KOPT-K1 (cell line): ENCODE results near the gene ST6GALNAC5.
"Not testable (repeated sequence)": the region's sequence is repeated elsewhere in the genome, so short reads cannot be mapped to it uniquely, and the experiment has no call there.

Experiments
- H3K27ac ChIP-seq: fragments of 200-600 bp; sonication (generic); 2 replicates; pipeline ENCODE4 v1.5.1; 2016; ENCODE audit warnings: antibody characterized with exemption, mild to moderate bottlenecking, low read depth, low read length; ENCODE audit not compliant: poor library complexity, severe bottlenecking
- H3K36me3 ChIP-seq: fragments of 200-600 bp; sonication (generic); 2 replicates; pipeline ENCODE4 v1.5.1; 2017; ENCODE audit warnings: antibody characterized with exemption, mild to moderate bottlenecking, low read length, moderate library complexity; ENCODE audit not compliant: insufficient read depth
- H3K9me3 ChIP-seq: fragments of 200-600 bp; sonication (generic); 2 replicates; pipeline ENCODE4 v1.5.1; 2017; ENCODE audit warnings: antibody characterized with exemption, low read length, mild to moderate bottlenecking; ENCODE audit not compliant: insufficient read depth, poor library complexity, severe bottlenecking

The ST6GALNAC5 gene

DNA sequence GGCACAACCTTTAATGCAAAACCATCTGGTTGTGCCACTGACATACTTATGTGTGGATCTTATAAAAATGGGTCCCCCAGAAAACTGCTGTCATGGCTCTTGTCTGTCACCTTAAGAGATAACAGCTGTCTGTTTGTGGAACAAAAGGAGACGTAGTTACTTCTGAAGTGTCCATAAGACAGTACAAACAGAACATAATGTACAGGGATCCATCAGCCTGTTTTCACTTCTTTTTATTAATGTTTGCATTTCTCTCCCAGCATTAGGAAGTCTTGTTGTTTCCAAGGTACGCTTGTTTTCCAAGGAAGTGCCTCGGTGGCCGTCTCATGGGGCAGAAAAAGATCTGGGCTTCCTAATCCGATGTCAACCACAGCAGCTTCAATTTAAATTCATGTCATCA lies 11.2 kb upstream of the ST6GALNAC5 start:
- Histone ChIP-seq H3K27ac (no peak overlapping the region), H3K9me3 (no peaks in the 10 kb centered on the region), H3K36me3 (no peaks in the 10 kb centered on the region)

DNA sequence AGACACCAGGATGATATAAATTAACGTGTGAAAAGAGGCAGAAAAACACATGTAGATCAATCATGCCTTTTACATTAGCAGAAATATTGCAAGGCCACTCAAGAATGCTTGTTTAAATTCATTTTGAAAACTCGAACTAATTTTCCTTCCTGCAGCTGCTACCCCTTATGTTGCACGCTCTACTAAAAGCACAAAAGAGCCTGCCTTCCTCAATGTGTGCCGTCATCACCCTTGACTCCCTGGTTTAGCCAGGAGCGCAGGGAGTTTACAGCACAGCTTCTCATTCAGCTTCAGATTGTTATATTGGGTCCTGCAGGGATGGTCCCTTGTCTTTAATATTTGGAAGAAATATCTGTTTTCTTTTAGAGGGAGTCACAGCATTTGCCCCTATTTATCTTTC lies 10.1 kb upstream of the ST6GALNAC5 start:
- Histone ChIP-seq H3K27ac (no peak overlapping the region), H3K36me3 (no peaks in the 10 kb centered on the region), H3K9me3 (no peaks in the 10 kb centered on the region)

DNA sequence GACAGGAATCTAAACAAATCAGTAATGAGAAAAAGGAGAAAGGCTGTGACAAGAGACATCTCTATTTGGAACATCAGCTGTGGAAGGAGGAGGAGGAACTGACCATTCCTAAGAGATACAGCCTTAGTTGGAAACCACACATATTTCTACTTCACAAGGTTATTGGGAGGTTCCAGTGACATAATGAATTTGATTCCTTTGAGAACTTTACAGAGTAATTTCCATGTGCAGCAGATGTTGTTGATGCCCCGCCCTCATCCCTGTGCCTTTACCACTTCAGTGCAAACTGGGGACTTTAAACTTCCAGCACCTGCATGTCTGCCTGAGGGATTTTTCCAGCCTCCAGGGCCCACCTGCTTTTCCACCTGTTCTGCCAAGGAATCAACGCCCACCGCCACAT lies 9.3 kb upstream of the ST6GALNAC5 start:
- Histone ChIP-seq H3K36me3 (no peaks in the 10 kb centered on the region), H3K9me3 (no peaks in the 10 kb centered on the region), H3K27ac (no peak overlapping the region)

DNA sequence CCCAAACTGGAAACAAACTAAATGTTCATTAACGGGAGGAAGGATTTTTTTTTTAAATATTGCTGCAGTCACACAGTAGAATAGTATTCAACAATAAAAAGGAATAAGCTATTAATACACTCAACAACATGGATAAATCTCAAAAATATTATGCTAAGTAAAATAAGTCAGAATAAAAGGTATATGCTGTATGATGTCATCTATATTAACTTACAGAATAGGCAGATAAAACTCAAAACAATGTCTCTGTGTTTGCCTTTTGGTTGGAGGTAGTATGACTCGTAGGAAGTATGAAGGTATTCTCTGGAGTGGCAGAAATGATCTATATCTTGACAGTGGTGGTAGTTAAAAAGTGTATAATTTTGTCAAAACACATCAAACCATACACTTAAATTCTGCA lies 6.1 kb upstream of the ST6GALNAC5 start:
- Histone ChIP-seq H3K36me3 (no peaks in the 10 kb centered on the region), H3K9me3 (no peaks in the 10 kb centered on the region), H3K27ac (no peak overlapping the region)

DNA sequence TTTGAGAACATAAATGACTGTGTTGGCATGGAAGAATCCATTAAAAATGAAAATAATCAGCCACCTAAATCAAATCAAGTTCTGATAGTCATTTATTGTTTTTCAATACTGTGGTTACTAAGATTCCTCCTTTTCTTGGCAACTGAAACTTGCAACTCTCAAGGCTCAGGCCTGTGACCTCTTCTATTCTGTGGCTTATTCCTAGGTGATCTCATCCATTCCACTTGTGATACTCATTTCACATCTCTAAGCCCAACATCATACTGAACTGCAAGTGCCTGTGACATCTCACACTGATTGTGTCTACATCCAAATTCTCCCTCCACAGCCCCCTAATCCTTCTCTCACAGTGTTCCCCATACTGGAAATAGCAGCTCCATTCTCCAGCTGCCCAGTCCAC lies 4.8 kb upstream of the ST6GALNAC5 start:
- Histone ChIP-seq H3K36me3 (no peaks in the 10 kb centered on the region), H3K9me3 (no peaks in the 10 kb centered on the region), H3K27ac (no peak overlapping the region)

DNA sequence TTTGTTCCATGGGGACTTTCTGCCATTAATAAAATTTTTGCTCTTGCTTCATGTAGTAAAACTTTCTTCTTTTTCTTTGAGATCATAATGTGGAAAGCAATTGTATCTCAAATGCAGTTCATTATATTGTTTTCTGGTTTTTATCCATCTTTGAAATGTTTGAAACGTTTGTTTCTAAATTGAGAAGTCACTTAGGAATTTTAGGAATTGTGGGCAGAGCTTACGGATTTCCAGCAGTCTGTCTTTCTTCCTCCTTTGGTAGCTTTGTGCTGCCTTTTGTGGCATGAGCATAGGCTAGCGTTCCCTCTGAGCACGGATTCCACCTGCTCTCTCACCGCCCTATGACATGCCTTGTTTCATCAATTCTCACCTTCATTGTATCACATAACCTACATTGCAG lies 2.9 kb upstream of the ST6GALNAC5 start:
- Histone ChIP-seq H3K36me3 (no peaks in the 10 kb centered on the region), H3K9me3 (no peaks in the 10 kb centered on the region), H3K27ac (no peak overlapping the region)

DNA sequence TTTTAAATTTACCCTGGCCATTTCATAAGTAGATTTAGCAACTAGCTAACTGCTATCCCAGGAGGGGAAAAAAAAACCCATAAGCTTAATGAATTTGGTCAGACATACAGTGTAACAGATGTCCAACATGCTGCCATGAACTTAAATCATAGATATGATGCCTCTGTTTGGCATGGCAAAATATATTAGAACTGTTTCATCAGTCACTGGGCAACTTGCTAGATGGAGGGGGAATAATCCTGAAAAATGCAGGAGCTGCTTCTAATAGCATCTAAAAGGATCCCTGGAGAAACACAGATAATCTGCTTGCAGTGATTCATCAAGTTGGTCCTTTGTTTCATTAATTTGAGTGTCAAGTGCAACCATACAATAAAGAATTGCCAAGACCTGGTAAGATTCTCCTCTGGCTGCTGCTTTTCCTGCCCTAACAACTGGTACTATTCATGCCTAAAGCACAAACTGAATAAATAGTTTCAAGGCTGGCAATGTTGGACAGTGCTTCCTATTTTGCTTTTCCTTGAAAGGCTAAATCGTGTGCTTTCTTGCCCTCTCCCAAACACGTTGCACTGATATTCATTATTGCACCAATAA lies 1.5 kb upstream of the ST6GALNAC5 start:
- Histone ChIP-seq H3K27ac (no peak overlapping the region), H3K36me3 (no peaks in the 10 kb centered on the region), H3K9me3 (no peaks in the 10 kb centered on the region)

DNA sequence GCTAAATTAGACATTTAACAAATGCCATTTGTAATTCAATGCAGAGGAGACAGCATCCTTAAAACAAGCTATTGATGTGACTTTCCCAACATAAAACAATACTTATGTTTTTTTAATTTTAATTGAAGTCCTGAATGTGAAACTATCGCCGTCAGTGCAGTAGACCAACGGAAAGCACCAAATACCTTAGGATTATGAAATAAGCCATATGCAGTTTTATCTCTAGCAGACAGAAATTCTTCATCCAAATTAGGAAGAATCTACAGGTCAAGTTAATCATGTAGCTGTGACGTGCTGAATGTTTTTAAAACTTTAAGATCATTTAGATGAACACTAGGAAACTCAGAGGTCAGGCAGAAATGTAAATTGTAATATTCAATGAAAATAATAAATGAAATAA lies 714 bp upstream of the ST6GALNAC5 start:
- no peak overlapping the region for H3K27ac ChIP-seq
- no peaks in the 10 kb centered on the region for H3K9me3 ChIP-seq
- H3K36me3 ChIP-seq = no peaks in the 10 kb centered on the region

DNA sequence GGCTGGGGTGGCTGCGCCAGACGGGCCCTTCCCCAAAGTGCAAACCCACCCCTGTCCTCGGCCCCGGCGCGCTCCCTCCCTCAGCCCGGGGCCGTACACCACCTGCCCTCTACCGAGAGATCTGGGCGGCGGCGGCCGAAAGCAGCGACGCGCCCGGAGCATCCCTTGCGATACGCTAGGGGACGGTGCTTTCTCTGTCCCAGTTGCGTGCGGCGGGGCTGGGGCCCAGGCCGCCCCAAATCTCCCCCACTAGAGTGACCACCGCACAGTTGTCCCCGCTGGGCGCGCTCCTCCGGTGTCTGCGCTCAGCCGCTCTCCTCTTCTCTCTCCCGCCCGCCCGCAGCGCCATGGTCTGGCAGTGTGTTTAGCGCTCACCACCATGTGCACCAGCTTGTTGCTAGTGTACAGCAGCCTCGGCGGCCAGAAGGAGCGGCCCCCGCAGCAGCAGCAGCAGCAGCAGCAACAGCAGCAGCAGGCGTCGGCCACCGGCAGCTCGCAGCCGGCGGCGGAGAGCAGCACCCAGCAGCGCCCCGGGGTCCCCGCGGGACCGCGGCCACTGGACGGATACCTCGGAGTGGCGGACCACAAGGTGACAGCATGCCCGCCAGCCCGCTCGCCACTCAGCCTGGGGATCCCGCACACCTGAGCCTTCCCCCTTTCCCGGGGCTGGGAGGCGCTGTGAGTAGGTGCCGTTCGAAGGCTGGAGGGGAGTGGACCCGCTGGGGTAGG lies 1.0 kb downstream of the ST6GALNAC5 start:
- Histone ChIP-seq H3K9me3 (no peaks in the 10 kb centered on the region), H3K36me3 (no peaks in the 10 kb centered on the region), H3K27ac (no peak overlapping the region)

DNA sequence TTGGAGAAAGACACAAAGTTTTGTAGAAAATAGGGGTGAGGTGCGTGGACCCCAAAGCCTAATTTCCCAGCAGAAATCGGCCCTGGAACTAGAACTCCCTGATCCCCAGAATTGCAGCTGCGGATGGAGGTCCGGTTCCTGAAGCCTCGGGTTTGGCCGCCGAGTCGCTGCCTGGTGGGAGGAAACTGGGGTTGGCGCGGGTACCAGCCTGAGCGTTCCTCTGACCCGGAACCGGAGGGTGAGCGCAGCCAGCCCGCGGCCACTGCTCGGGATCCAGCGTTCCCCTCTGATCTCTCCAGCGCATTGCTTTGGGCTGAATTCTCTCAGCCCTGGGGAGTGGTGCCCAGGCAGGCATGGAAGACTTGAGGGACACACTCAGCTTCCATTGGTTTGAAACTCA lies 1.6 kb downstream of the ST6GALNAC5 start:
- Histone ChIP-seq H3K27ac (no peak overlapping the region), H3K36me3 (no peaks in the 10 kb centered on the region), H3K9me3 (no peaks in the 10 kb centered on the region)

DNA sequence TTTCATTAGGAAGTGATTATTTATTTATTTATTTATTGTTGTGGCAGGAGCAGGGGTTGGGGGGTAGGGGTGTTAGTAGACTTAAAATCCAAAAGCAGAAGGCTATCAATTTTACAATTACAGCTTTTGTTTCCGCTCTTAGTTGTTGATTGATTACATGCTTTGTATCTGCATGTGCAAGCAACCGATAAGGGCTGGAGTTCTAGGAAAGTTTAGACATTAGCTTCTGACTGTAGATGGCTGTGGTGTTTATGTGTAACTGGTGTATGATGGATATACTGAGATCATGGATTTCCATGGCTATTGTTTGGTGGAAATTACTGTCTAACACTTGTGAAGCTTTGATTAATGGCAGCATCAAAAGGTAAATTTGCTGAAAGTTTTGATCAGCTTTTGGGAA lies 2.8 kb downstream of the ST6GALNAC5 start:
- no peaks in the 10 kb centered on the region for H3K36me3 ChIP-seq
- no peak overlapping the region for H3K27ac ChIP-seq

DNA sequence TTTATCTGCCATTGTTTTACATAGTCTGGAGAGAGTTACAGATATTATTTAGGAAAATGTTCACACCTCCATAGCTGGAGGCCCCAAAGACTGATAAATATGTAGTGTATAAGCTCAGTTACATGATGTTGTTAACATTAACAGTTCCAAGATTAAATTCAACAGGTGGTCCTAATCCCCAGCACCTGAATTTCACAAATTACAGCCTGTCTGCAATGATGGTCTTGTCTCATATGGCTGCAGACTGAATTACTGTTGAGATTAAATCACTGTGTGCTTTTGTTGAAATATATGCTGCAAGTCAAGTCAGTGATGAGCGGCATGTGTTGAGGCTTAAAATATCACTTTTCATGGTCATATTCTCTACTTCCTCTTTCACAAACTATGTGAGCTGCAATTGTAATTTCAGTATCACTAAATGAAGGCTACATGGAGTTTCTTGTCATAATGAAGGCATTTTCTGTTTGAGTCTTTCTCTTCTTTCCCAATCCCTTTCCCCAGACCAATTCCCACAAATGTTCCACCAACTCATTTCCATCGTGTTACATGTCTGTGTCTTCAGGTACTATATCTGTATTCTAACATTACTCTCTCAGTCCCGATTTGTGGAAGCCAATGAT lies 4.2 kb downstream of the ST6GALNAC5 start:
- Histone ChIP-seq H3K36me3 (no peaks in the 10 kb centered on the region), H3K9me3 (no peaks in the 10 kb centered on the region), H3K27ac (no peak overlapping the region)

More for the DNA sequence above, 2.8 kb downstream of the ST6GALNAC5 start:
- no peaks in the 10 kb centered on the region for H3K9me3 ChIP-seq

DNA sequence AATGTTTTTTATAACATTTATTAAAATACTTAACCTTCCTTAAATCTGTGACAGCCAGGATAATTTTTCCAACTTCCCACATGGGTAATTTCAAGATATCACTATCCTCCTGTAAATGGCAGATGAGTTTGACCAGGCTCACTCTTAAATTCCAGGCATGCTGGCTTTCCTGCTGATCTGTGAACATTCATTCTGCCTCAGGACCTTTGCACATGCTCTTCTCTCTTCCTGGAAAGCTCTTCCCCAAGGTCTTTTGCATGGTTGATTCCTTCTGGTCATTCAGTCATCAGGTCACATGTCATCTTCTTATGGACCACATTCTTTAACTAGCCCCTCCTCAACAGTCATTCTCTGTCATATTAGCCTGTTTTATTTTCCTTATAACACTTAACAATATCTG lies 5.7 kb downstream of the ST6GALNAC5 start:
- H3K9me3 ChIP-seq = no peaks in the 10 kb centered on the region
- H3K27ac ChIP-seq = no peak overlapping the region
- H3K36me3 ChIP-seq = no peaks in the 10 kb centered on the region

DNA sequence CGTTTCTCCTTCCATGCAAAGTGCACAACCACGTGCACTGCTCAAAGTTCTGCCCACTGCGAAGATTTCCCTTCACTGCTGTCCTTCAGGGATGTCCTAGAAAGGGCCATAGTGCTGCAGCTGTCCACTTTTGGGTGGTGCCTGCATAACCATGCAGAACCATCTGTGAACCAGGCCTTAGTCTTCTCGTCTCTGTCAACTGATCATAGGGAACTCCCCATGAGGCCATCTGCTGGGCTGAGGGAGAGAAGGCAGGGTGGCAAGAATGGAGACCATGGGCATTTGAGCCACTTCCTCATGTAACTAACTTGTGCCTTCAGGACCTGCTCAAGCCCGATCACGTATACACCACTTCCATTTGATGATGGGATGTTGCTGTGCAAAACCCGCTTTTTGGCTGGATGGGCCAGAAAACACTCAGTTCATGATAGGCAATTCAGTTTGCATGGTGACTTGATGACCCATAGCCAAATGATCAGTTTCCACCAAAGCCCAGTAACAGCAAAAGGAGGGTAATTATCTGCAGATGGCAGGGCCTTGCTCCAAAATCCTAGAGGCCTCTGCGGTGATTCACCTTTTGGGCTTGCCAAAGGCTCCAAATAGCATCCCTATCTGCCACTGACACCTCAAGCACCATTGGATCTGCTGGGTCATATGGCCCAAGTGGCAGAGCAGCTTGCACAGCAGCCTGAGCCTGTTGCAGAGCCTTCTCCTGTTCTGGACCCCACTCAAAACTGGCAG lies 9.5 kb downstream of the ST6GALNAC5 start:
- H3K27ac ChIP-seq = no peak overlapping the region

DNA sequence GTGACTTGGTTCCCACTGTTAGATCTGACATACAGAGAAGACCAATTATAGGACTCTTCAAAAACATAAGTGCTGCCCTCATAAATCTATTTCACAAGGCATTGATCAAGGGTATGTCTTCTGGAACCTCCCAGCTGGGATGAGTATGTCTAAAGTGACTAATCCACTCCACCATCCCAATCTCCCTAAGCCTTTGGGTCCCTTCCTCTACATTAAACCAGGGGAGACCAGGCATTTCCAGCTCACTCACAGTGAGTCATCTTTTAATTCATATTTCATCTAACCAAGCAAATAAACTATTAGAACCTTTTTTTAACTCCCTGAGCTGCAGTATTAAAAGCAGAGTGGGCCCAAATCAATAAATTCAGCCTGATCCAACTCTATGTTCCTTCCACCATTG lies 11.7 kb downstream of the ST6GALNAC5 start:
- H3K27ac ChIP-seq, H3K9me3 ChIP-seq, H3K36me3 ChIP-seq: not testable (repeated sequence)

More for the DNA sequence above, 9.5 kb downstream of the ST6GALNAC5 start:
- Histone ChIP-seq H3K36me3 (no peaks in the 10 kb centered on the region), H3K9me3 (no peaks in the 10 kb centered on the region)
